VCaP (cell line): ENCODE data around the gene PACRG.

Experiments used
- H3K27ac ChIP-seq: fragments of 450-650 bp; 2 replicates; pipeline ENCODE4 v1.5.1; 2017
- CTCF ChIP-seq: fragments of 450-650 bp; conservative IDR thresholded peaks from 2 replicates; pipeline ENCODE4 v1.5.1; 2017; ENCODE audit warnings: mild to moderate bottlenecking, moderate library complexity

Gene PACRG

DNA sequence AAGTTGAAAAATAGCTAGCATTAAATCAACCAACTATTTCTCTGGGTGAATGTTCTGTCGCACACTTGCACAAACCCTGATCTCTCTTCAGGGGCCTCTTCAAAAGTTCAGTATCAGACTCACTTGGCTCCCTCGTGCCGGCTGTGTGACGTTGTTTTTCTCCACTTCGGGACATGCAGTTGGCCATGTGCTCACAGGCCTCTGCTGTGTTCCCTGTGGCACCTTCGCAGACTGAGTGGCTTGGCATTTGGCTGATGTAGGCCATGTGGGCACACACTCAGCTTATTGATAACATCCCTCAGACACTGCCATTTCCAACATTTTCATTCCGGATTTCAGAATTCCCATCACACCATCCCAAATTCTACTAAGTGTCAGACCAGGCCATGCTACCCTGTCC, 49.3 kb downstream of the PACRG start:
- TF ChIP-seq CTCF = no peak
- H3K27ac ChIP-seq = no peak overlapping the region

DNA sequence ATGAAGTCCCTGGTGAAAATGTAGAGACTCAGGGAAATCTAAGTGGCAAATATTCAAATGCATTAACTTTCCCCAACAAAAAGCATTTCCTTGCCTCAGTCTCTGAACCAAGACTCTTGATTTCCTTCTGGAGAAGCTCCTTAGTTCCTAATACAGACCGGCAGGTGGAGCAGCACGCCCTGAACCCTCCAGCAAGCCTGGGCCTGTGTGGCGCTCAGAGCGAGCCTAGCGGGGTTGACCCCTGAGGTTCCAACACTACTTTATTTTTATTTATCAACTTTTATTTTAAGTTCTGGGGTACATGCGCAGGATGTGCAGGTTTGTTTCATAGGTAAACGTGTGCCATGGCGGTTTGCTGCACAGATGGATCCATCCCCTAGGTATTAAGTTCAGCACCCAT, 50.8 kb downstream of the PACRG start:
- TF ChIP-seq CTCF = no peak
- no peak overlapping the region for H3K27ac ChIP-seq

GRCh38 chr6:162785632-162786242, 58.0 kb downstream of the PACRG start:
- no peak overlapping the region for H3K27ac ChIP-seq
- no peak for TF ChIP-seq CTCF

DNA sequence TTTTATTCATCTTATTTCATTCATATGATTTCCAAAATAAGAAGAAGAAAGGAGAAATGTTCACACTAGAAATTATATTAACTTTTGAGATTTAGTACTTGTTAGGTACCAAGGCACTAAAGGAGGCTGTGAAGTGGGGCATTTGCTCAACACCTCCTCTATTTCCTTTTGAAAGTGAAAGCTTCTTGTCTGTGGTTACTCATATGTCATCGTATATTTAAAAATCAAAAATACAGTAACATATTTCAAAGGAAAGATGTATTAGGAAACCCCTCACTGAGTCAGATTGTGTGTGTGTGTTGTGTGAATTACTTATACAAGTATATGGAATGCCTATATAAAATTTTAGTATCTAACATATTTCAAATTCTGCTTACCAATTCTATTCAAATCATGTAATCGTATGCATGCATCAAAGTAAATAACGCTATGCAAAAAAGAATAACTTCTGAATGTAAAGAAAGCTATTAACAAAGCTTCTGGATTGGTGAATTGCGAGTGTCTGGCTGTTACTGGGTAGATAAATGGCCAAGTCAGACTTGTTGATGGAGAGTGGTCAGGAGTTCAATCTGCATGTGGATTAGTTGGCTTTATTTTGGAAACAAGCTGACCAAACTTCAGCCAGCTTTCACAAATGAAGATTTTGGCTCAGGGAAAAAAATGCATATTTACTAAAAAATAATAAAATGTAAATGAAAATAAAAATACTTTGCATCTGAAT, 70.9 kb downstream of the PACRG start:
- no peak overlapping the region for H3K27ac ChIP-seq
- no peak for TF ChIP-seq CTCF

DNA sequence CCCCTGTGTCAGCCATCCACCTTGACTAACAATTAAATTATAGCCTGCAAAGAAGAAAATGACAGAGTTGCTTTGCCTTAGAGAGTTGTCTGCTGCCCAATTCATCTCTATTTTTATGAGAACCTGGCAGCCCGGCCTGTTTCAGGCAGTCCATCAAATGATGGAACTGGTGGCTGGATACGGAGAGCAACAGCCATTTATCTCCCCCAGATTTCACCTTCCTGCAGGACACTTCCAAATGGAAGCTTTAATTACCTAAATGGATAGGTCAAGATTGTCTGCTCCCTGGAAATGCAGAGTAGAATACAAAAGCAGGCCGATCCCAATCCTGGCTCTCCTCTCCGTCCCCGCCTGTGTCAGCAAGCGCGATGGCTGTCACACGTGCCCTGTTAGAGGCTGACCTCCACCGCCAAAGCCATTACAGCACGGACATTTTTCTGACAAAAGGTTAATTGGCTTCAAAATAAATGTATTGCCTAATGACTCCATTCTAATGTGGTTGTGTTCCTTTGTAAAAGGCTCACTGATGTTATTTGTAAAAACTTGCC, 86.7 kb downstream of the PACRG start:
- H3K27ac ChIP-seq = no peak overlapping the region
- TF ChIP-seq CTCF = no peak

GRCh38 chr6:162817196-162817595, 89.4 kb downstream of the PACRG start:
- no peak for TF ChIP-seq CTCF
- no peak overlapping the region for H3K27ac ChIP-seq

GRCh38 chr6:162819284-162819683, 91.5 kb downstream of the PACRG start:
- no peak for TF ChIP-seq CTCF
- no peak overlapping the region for H3K27ac ChIP-seq
